Ishikawa (cell line): ENCODE measurements around the gene DISP3.

Source experiments
- CEBPB ChIP-seq: IDR thresholded peaks from 2 replicates; pipeline ENCODE4 v1.6.1; 2012
- EGR1 ChIP-seq: IDR thresholded peaks from 2 replicates; pipeline ENCODE4 v1.6.1; 2012
- EP300 ChIP-seq: IDR thresholded peaks from 2 replicates; pipeline ENCODE4 v1.6.1; 2012; ENCODE audit warnings: borderline replicate concordance
- FOXM1 ChIP-seq: IDR thresholded peaks from 2 replicates; pipeline ENCODE4 v1.6.1; 2012; ENCODE audit warnings: low read depth, borderline replicate concordance
- NFIC ChIP-seq: IDR thresholded peaks from 2 replicates; pipeline ENCODE4 v1.6.1; 2012
- RAD21 ChIP-seq: IDR thresholded peaks from 2 replicates; pipeline ENCODE4 v1.6.1; 2012; ENCODE audit warnings: low read depth
- TAF1 ChIP-seq: IDR thresholded peaks from 2 replicates; pipeline ENCODE4 v1.6.1; 2012; ENCODE audit warnings: low read depth, mild to moderate bottlenecking
- TCF12 ChIP-seq: IDR thresholded peaks from 2 replicates; pipeline ENCODE4 v1.6.1; 2012; ENCODE audit warnings: low read depth
- YY1 ChIP-seq: IDR thresholded peaks from 2 replicates; pipeline ENCODE4 v1.6.1; 2012; ENCODE audit warnings: low read depth
- TF ChIP-seq, protein P1 (sequence below): IDR thresholded peaks from 2 replicates; pipeline ENCODE4 v1.6.1; 2012; ENCODE audit warnings: low read depth, mild to moderate bottlenecking
- TF ChIP-seq, protein P2 (sequence below): IDR thresholded peaks from 2 replicates; pipeline ENCODE4 v1.6.1; 2012

DNA sequence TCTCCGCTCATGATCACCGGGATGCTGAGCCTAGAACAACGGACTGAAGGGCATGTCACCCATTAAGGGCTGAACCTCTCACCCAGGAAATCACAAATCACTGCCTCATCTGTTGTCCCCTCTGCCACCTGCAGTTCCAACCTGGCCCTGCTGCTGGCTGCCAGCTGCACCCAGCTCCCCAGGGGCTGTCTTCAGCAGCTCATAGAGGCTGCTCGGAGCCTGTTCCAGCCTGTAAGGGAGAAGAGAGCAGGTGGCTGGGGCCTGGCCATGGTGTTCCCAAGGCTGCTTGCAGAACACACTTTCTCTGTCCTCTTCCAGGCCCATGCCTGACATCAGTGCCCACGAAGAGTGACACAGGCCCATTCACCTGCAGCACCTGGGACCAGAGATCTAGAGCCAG is 44.5 kb upstream of the DISP3 start:
- no peak for TF ChIP-seq RAD21
- TF ChIP-seq EP300 = no peak
- TF ChIP-seq CEBPB = no peak
- TF ChIP-seq TAF1 = no peak
- no peak for TF ChIP-seq EGR1
- TF ChIP-seq, protein P1, sequence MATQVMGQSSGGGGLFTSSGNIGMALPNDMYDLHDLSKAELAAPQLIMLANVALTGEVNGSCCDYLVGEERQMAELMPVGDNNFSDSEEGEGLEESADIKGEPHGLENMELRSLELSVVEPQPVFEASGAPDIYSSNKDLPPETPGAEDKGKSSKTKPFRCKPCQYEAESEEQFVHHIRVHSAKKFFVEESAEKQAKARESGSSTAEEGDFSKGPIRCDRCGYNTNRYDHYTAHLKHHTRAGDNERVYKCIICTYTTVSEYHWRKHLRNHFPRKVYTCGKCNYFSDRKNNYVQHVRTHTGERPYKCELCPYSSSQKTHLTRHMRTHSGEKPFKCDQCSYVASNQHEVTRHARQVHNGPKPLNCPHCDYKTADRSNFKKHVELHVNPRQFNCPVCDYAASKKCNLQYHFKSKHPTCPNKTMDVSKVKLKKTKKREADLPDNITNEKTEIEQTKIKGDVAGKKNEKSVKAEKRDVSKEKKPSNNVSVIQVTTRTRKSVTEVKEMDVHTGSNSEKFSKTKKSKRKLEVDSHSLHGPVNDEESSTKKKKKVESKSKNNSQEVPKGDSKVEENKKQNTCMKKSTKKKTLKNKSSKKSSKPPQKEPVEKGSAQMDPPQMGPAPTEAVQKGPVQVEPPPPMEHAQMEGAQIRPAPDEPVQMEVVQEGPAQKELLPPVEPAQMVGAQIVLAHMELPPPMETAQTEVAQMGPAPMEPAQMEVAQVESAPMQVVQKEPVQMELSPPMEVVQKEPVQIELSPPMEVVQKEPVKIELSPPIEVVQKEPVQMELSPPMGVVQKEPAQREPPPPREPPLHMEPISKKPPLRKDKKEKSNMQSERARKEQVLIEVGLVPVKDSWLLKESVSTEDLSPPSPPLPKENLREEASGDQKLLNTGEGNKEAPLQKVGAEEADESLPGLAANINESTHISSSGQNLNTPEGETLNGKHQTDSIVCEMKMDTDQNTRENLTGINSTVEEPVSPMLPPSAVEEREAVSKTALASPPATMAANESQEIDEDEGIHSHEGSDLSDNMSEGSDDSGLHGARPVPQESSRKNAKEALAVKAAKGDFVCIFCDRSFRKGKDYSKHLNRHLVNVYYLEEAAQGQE = no peak
- no peak for TF ChIP-seq YY1
- TF ChIP-seq, protein P2, sequence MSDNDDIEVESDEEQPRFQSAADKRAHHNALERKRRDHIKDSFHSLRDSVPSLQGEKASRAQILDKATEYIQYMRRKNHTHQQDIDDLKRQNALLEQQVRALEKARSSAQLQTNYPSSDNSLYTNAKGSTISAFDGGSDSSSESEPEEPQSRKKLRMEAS = no peak
- no peak for TF ChIP-seq TCF12
- TF ChIP-seq NFIC = no peak
- no peak for TF ChIP-seq FOXM1
